NCI-H1092 (cell line): ENCODE measurements around the gene DVL1.
"Not testable (repeated sequence)": the region's sequence is repeated elsewhere in the genome, so short reads cannot be mapped to it uniquely, and the experiment has no call there.

Experiments
- DNase-seq: peaks from one replicate; lab custom pipeline; 2025; lab: John Stamatoyannopoulos, UW

The DVL1 gene

DNA sequence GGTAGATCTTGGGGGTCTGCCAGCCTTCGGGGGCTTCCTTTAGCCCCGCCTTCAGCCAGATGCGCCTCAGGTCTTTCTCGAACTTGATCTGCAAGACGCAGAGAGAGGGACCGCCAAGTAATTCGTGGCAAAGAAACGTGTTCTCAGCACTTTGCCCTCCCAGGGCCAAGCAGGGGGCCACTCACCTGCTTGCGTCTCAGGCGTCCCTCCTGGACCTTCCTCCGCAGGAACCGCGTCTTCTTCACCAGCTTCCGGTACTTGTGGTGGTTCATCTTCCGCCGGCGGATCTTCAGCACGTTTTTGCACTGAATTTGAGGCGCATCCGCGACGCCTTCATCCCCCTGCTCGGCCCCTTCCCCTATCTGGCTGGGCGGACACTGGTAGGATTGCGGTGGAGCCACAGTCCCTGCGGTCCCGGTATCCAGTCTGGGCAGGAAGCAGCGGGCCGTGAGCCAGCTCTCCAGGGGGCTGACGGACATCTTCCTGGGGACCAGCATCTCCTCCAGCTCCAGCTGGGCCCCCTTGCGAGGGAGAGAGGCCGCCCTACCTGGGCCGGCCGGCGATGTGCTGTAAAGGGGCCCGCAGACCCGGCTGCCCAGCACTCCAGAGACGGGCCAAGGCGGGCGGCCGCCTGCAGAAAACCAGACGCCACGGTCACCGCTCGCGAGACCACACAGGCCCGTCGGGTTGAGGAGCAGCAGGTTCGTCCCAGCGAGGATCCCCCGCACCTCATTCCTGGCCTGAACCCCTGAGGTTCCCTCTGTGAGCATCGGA lies 24.8 kb upstream of the DVL1 start:
- no peak for DNase-seq

DNA sequence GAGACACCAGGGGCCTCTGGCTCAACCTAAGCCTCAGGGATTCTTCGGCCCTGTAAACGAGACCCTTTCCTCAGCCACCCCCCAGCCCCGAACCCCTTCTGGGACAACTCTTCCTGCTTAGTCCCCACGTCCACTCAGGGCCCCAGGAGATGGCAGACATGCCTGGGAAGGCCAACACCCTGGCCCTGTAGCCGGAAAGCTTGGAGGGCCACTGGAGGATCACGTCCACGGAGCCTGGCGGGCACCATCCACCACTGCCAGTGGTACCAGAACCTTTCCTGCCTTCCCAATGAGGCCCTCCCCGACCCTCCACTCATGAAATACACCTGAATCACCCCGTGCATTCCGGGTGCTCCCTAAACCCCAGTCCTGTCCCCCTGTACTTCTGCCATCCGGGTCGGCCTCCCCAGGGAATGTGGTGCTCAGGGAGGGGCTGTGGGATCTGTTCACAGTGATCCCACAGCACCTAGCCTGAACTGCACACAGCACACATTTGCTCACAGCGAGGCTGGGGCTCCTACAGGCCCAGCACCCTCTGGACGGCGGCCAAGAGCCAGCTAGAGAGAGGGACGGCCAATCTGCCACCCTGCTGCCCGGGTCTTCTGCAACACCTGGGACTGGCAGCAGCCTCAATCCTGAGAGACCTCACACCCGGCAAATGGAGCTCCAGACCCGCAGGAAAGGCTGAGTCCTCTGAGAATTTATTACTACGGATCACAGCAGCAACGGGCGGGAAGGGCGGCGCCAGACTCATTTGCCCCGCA lies 24.0 kb upstream of the DVL1 start:
- DNase-seq: no peak

DNA sequence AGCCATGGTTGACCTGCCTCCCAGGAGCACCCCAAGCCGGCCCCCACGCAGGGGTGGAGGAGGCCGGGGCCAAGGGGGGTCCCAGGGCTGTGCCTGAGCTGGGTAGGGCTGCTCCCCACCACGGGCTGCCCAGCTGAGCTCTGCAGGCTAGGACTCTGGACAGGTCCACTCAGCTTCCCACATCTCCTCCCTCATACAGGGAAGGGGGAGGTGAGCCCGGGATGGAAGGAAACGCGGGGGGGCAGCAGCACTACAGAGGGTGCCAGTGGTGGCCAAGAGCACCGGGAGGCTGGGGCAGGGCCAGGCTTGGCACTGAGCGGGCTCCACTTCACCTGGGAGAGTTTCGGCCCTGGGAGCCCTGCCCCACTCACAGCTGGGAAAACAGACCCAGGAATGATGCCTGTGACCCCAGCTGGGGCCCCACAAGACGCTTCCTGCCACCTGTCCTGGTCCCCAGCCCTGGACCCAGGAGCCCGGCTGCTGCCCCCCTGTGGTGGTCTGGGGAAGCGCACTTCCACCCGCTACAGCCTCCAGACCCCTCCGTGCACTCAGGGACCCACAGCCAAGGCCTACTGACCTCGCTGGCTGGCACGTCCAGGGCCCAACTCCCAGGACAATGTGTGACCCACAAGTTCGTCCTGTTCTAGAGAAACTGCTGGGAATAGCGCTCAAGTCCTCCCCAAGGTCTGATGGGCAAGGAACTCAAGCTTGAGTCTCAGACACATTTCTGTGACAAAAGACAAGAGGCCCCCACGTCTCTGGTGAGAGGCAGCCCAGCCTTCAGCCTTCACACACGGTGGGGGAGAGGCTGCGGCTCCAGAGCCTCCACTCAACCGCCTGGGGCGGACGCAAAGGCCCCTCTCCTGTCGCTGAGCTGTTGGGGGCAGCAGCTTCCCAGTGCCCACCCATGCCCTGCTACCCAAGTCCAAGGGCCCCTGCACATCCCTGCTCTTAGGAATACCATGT lies 22.8 kb upstream of the DVL1 start:
- DNase-seq: no peak

DNA sequence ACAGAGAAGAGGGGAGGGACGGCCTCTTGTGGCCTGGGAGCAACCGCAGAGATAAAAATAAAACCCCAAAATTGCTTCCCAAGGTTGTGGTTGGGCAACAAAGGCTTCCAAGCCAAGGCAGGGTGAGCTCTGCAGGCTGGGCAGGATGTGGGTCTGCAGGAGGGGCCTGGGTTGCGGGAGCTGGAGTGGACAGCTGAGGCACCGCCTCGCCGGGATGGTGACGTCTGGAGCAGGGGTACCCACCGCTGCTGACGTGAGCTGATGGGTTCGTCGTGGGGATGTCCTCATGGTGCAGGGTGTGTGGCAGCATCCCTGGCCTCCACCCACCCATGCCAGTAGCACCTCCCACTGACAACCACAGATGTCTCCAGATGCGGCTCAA lies 22.1 kb upstream of the DVL1 start:
- no peak for DNase-seq

DNA sequence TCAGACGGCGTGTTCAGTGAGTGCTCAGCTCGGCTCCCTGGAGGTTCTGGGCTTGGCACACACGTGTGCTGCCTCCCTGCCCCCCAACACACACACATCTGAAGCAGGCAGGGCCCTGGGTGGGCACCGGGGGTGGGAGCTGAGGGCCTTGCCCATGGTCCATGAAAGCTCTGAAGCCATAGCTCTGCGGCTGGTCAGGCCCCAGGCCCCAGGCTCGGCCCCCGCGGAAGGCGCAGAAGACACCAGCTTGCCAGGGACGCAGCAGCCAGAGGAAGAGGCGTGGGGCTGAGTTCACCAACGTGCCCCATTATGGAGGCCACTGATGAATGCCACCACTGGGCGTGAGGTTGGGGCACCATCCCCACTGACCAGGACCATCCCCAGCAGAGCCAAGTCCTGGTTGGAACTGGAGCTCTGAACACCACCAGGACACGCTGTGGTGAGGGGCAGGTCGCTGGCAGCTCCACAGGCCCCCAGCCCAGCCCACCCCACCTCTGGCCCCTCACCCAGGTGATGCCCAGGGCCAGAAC lies 21.6 kb upstream of the DVL1 start:
- no peak for DNase-seq

DNA sequence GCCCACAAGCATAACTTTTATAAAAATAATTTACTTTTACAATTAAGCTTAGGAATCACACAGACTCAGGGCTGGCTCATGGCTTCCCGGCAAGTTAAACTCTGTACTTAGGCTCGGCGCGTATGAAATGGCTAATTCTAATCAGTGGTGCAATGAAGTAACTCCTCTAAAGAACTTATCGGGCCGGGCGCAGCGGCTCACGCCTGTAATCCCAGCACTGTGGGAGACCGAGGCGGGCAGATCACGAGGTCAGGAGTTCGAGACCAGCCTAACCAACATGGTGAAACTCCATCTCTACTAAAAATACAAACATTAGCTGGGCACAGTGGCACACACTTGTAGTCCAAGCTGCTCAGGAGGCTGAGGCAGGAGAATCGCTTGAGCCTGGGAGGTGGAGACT lies 20.9 kb upstream of the DVL1 start:
- not testable (repeated sequence) for DNase-seq

DNA sequence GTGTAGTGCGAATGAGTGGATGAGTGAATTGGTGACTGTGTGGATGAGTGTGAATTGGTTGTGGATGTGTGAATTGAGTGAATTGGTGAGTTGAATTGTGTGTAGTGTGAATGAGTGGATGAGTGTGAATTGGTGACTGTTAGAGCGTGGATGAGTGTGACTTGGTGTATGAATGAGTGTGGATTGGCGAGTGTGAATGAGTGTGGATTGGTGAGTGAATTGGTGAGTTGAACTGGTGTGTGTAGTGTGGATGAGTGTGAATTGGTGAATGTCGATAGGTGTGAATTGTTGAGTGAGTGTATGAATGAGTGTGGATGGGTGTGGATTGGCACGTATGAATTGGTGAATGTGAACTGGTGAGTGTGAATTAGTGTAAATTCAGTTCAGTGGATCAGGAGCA lies 18.1 kb upstream of the DVL1 start:
- no peak for DNase-seq

DNA sequence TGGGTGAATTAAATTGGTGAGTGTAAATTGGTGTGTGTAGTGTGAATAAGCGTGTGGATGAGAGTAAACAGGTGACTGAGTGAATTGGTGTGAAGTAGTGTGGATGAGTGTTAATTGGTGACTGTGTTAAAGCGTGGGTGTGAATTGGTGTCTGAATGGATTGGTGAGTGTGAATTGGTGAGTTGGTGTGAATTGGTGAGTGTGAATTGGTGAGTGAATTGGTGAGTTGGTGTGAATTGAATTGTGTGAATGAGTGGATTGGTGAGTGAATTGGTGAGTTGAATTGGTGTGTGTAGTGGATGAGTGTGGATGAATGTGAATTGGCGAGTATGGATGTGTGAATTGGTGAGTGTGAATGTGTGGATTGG lies 17.5 kb upstream of the DVL1 start:
- no peak for DNase-seq

DNA sequence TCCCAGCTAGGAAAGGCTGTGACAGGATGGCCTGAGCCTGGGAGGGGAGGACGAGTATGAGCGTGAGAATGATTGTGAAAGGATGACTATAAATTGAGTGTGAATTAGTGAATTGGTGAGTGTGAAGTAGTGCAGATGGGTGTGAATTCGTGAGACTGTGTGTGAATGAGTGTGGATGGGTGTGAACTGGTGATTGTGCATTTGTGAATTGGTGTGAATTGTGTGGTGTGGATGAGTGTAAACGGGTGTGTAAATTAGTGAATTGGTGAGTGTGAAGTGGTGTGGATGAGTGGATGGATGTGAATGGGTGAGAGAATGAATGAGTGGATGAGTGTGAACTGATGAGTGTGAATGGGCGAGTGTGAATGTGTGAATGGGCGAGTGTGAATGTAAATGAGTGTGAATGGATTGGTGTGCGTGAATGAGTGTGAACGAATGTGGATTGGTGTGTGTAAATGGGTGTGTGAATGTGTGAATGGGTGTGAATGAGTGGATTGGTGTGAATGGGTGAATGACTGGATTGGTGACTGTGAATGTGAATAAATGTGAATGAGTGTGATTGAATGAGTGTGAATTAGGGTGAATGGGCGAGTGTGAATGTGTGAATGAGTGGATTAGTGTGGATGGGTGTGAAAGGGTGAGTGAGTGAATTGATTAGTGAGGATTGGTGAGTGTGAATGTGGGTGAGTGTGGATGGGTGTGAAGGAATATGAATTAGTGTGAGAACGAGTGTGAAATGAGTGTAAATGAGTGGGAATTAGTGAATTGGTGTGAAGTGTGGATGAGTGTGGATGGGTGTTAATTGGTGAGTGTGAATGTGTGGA lies 16.9 kb upstream of the DVL1 start:
- DNase-seq: no peak

DNA sequence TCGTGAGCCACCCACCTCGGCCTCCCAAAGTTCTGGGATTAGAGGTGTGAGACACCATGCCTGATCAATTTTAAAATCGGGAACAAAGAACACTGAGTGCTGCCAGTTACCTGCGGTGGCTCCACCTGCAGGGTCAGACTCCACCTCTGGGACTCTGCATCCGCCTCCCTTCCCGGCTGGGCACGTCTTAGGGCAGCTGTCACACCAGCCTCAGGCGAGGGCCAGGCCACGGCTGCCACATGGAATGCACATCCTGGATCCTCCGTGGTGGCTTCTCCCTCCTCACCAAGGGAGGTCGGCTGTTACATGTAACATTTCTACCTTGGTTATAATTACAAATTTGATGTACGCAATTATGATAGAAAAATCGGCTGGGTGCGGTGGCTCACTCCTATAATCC lies 15.0 kb upstream of the DVL1 start:
- DNase-seq: no peak

DNA sequence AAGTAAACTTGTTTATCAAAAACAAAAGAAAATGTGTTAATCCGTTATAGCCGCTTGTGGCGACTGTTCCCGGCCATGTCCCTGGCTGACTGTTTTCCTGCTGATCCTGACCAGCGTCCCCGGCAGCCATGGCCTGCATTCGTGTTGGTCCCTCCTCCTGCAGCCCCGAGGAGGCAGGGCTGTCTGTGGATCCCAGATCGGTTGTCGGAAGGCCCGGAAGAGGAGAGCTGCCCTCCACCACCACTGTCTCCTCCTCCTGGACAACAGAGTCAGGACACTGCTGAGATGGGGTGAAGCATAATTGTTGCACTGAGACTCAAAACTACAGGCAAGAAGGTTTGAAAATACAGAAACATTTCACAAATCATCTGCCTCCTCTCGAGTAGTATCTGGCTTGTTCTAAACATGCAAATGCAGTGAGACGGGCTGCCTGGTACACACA lies 12.8 kb upstream of the DVL1 start:
- no peak for DNase-seq

DNA sequence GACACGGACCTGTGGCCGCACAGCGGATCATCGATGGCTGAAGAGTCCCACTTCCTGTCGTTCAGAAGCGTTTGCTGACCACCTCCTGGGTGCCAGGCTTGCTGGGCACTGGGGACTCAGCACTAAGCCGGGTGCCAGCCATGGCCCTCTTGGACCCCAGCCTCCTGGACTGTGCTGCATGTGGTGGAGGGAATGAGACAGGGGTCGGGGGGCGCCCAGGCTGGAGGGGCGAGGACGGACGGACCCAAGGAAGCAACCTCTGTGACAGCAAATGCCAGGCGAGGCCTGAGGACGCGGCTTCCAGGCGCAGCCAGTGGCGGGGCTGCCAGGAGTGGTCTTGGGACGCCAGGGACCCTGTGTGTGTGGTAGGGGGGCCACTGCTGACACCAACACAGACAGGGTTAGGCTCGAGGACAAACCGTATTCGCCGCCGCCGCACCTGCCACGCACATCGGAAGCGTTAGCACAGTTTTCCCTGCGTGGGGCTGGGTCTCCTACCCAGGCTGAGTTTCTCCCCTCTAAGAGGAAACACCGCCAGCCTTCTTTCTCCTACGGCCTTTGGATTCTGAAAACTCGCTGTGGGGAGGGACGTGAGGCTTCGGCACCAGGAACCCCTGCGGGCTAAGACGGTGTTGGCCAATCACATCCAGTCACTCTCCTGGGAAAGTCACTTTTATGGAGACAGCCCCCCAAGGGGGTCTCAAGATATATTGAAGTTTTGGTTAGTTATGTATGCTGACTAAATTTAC lies 12.2 kb upstream of the DVL1 start:
- no peak for DNase-seq

DNA sequence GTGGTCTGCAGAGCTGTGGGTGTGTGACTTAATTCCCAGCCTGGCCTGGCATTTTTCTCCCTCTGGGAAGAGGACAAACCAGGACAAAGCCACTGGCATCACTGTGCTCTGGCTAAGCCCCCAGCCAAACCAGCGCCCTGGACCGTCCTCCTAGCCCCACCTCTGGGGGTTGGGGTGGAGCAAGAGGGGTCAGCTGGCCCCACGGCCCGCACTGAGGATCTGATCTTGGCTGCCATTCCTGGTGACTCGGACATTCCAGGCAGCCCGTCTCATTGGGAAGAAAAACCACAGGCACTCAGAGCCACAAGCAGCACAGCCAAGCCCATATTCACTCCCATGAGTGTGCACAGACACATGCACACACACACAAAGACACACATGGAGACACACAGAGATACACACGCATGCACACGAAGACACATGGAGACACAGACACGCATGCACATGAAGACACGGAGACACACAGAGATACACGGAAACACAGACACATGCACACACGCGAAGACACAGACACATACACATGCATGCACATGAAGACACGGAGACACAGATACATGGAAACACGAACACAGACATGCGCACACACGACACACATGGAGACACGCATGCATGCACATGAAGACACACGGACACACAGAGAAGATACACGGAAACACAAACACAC lies 11.4 kb upstream of the DVL1 start:
- no peak for DNase-seq

DNA sequence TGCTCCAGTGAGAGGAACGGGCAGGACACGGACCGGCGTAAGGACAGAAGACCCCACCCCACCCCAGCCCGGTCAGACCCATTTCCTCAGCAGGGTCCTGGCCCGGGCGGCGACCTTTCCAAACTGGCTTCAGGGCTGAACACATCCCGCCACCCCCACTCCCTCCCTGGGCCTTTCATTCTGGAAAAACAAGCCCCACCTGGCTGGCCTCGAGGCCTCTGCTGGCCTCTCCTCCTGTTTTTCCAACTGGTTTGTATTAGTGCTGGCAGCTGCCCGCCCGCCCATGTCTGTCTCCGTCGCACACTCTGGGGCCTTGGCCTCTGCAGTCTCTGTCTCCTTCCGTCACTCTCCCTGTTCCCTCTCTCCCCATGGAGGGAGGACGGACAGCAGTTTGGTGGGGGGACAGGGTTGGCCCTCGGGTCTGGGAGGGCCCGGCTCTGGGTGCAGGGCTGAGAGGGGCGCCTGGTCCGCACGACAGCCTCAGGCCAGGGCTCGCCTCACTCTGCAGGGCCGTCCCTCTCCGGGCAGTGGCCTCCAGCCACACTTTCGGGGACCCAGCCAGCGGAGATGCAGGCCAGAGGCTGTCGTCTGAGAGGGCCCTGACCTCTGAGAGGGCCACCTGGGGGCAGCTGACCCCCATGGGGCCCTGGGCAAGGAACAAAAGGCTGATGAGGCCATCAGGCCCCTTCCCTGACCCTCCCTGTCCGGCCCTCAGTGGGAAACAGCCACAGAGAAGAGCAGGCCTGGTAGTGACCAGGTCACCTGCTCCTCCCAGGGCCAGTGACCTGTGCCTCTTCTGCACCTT lies 10.6 kb upstream of the DVL1 start:
- no peak for DNase-seq

DNA sequence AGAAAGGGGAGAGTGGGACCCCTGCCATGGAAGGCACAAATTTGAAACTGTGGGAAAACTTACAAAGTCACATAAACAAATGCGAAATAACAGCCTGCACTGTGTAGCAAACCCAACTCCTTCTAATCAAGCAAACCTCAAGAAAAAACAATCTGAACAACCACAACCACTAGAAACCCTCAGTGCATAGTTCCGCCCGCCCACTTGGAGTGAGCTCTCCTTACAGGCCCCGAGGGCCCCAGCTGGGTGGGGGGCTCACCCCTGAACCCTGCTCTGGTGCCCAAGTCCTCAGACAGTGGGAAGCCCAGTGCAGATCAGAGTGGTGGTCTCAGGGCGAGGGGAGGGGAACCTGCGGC lies 10.1 kb upstream of the DVL1 start:
- no peak for DNase-seq

DNA sequence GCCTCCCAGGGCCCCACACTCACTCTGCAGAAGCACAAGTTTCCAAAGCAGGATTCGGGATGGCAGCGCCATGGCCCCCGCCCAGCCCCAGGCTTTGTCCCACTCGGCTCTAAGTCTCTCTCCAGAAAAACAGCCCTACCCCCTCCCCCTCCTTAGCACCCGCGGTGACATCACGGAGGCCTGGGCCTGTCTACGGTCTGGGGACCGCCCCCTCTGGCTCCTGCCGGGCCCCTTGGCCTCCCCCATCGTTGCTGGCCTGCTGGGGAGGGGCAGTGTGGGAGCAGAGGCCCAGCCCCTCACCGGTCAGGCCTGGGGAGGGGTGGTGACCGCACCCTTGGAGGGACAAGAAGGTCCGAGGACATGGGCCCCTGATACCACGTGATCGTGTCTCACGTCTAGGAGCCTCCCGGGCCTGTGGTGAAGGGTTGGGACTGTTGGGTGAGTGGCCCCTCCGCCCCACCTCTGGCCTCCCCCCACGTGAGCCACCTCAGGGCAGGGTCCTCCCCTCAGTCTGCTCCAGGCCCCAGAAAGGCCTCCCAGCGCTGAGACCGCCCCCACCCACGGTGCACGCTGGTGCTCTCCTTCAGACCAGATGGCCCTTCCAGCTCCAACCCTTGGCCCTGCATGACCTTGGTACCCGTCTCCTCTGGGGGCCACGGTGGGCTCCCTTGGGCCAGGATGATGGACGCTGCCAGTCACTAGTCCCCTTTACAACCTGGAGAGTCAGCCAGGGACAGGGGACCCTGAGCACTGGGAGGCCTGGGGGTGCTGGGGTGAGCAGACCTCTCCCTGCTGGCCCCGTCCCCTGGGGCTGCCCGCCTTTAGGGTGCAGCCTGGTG lies 9.4 kb upstream of the DVL1 start, which contains the start of gene MXRA8:
Gene MXRA8 (minus strand): TSS at position 123 of the 839 bp plus-strand sequence. CDS start 51 bp downstream, at position 72.
- DNase-seq: no peak

DNA sequence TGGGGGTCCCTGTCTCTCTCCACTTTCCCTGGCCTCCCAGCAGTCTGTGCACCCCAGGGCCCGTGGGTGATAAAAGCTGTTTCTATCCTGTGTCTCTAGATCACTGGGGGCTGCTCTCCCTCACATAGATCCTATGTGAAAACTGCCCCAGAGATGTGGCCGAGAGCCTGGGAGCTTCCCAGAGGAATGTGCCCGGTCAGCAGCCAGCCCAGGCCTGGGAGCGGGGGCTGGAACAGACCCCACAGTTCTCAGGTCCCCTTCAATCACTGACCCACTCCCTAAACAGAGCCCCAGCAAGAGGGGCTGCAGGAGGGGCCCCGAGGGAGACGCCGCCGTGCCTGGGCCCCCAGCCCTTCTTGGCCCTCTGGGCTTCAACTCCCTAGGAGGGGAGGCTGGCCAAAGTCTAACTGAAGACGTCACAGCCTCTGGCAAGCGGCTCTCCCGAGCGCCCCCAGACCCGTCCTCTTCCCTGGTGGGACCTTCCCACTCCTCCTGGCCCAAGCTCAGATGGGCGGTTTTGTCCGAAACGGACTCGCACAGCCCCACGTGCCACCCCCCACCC lies 8.7 kb upstream of the DVL1 start:
- DNase-seq: no peak
